NCI-H1105 treated with DMSO at 0.1 percent for 48 hours (cell line): ENCODE data around the gene HMGCLL1.

Experiments used
- DNase-seq: peaks from one replicate; lab custom pipeline; 2025; lab: John Stamatoyannopoulos, UW

Gene HMGCLL1

GRCh38 chr6:55443238-55444134 is 135.5 kb downstream of the HMGCLL1 start:
- DNase-seq: no peak

- DNase-seq: no peak
These were observed 140.8 kb downstream of the HMGCLL1 start for GRCh38 chr6:55438203-55438602.

DNA sequence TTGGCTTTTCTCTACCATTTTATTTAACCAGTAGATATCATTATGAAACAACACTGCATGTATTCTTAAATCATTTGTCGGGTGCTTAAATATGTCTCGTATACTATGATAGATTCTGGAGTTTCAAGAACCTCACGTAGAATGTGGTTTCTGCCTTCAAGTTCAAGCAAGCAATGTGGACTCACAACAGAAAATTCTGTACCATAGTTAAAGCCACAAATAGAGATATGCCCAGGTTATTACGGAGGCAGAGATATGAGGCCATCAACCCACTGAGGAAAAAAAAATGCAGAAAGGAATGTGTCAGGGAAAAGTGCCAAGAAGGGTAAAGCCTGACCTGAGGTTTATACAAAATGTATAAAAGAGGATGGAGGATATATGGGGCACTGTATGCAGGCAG is 141.9 kb downstream of the HMGCLL1 start:
- DNase-seq: no peak

- no peak for DNase-seq
These were observed 145.4 kb downstream of the HMGCLL1 start for GRCh38 chr6:55433446-55434130.

- DNase-seq: no peak
These were observed 155.1 kb downstream of the HMGCLL1 start for GRCh38 chr6:55423933-55424332.

- no peak for DNase-seq
These were observed 168.3 kb downstream of the HMGCLL1 start for GRCh38 chr6:55410674-55411073.

DNA sequence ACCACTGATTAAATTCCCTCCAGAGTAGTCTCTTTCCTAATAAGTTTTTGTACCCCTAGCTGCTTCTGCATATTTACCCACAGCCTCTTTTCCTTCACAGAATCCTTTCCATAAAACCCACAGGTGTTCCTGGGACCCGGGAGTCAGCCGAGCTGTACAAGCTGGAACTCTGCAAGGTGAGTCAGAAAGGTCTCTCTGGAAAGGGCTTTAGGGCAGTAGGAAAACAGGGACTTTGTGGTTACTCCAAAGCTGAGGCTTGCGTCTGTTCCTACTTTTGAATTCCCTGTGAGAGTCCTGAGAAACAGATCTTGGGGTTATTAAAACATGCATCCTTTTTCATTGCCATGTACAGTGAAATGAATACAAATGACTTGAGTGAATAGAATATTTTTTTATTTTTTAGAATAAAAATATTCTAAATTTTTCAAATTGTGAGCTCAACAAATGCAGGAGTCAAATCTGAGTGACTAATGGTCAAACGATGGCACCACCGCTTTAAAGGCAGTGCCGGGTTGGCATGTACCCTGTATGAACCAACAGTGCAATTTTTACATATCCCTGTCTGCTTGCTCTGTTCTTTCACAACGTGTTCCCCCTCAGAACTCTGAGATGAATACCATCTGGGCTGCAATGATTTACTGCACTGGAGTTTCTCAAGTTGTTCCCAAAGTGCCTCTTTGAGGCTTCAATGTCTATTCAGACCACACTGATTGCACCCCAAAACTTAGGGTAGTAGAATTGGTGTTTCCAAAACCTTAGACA is 173.3 kb downstream of the HMGCLL1 start:
- DNase-seq: no peak

GRCh38 chr6:55399351-55399750 is 179.6 kb downstream of the HMGCLL1 start:
- no peak for DNase-seq

DNA sequence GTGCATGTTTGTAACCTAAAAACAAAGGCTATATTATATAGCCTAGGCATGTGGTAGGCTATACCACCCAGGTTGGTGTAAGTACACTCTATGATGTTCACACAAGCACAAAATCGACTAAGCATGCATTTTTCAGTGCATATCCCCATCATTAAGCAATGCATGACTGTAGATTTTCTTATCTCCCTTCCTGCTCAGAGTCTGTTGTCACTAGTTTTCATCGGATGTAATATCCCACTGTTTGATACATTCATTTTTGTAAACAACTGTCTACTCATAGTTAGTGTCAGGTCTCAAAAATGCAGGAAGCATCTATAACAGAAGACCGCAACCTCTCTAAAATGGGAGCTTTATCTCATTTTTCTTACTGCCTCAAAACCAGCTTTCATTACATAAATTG is 181.0 kb downstream of the HMGCLL1 start:
- DNase-seq: no peak

GRCh38 chr6:55395871-55396270 is 183.1 kb downstream of the HMGCLL1 start:
- DNase-seq: no peak

- no peak for DNase-seq
These were observed 190.8 kb downstream of the HMGCLL1 start for GRCh38 chr6:55388211-55388610.
